Nephron progenitor cell (in vitro differentiated cells): ENCODE data around the gene ZC3H7B.

Source experiments
- DNase-seq: peaks from one replicate; pipeline ENCODE4 v3.0.0; 2021
- H3K27ac Mint-ChIP-seq: 2 replicates; pipeline ENCODE4 v1.8.0; 2021; ENCODE audit warnings: mild to moderate bottlenecking, moderate library complexity, mixed read lengths
- H3K27me3 Mint-ChIP-seq: 2 replicates; pipeline ENCODE4 v1.8.0; 2021; ENCODE audit warnings: mild to moderate bottlenecking, low read depth, mixed read lengths; ENCODE audit not compliant: poor library complexity
- H3K36me3 Mint-ChIP-seq: 2 replicates; pipeline ENCODE4 v1.8.0; 2021; ENCODE audit warnings: low read depth, mixed read lengths
- H3K4me1 Mint-ChIP-seq: 2 replicates; pipeline ENCODE4 v1.8.0; 2021; ENCODE audit warnings: mixed read lengths
- H3K4me3 Mint-ChIP-seq: 2 replicates; pipeline ENCODE4 v1.8.0; 2021; ENCODE audit warnings: mild to moderate bottlenecking, moderate library complexity, mixed read lengths
- H3K9me3 Mint-ChIP-seq: 2 replicates; pipeline ENCODE4 v1.8.0; 2021; ENCODE audit warnings: mild to moderate bottlenecking, moderate library complexity, mixed read lengths
- TF ChIP-seq, protein P1 (sequence below): fragments of 200-600 bp; sonication (generic); IDR thresholded peaks from 2 replicates; pipeline ENCODE4 v1.5.0; 2021; ENCODE audit warnings: antibody characterized with exemption

The ZC3H7B gene

DNA sequence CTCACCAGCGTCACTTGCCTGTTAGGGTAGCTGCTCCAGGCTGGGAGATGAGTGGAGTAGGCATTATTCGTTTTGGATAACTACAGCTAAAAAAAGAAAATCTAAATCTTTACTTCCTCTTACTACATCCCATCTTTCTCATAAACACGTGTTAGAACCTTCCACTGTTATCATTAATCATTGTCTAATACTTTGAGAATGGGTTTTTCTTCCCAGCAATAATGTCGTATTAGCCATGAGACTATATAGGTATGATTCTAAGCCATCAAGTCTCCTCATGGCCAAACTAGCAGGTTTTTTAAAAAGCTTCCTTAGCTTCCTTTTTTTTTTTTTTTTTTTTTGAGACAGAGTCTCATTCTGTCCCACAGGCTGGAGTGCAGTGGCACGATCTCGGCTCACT is 76.5 kb downstream of the ZC3H7B start:
- Mint-ChIP-seq H3K27me3 (peaks cover 12% of the 10 kb centered on the region), H3K4me1 (peaks cover 30% of the 10 kb centered on the region), H3K9me3 (no peaks in the 10 kb centered on the region), H3K27ac (no peak overlapping the region), H3K36me3 (no peaks in the 10 kb centered on the region), H3K4me3 (no peak overlapping the region)
- TF ChIP-seq, protein P1, sequence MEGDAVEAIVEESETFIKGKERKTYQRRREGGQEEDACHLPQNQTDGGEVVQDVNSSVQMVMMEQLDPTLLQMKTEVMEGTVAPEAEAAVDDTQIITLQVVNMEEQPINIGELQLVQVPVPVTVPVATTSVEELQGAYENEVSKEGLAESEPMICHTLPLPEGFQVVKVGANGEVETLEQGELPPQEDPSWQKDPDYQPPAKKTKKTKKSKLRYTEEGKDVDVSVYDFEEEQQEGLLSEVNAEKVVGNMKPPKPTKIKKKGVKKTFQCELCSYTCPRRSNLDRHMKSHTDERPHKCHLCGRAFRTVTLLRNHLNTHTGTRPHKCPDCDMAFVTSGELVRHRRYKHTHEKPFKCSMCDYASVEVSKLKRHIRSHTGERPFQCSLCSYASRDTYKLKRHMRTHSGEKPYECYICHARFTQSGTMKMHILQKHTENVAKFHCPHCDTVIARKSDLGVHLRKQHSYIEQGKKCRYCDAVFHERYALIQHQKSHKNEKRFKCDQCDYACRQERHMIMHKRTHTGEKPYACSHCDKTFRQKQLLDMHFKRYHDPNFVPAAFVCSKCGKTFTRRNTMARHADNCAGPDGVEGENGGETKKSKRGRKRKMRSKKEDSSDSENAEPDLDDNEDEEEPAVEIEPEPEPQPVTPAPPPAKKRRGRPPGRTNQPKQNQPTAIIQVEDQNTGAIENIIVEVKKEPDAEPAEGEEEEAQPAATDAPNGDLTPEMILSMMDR, result no peak
- no peak for DNase-seq

DNA sequence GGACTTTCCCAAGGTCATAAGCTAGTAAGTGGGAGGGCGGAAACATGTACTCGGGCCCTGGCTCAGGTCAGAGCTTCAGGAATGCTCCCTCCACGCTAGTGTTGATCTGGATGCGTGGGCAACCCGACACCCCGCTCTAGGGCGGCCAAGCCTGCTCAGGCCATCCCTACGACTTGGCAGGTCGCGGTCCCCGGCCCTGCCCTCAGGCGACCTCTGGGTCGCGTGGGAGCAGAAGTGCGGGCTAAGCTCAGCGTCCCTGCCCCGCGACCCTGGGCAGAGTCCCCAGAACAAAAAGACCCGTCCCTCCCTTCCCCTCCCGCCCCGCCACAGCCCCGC is 79.6 kb downstream of the ZC3H7B start:
- TF ChIP-seq, protein P1, result no peak
- peaks cover 38% of the 10 kb centered on the region for H3K4me1 Mint-ChIP-seq
- H3K36me3 Mint-ChIP-seq, result no peaks in the 10 kb centered on the region
- peak overlapping the region; percentile 80 for H3K4me3 Mint-ChIP-seq
- no peak for DNase-seq
- H3K27ac Mint-ChIP-seq, result peak overlapping the region; percentile 99
- H3K9me3 Mint-ChIP-seq, result no peaks in the 10 kb centered on the region
- peaks cover 10% of the 10 kb centered on the region for H3K27me3 Mint-ChIP-seq

- Mint-ChIP-seq H3K4me3 (peak within 1 kb of the TSS; percentile 81), H3K36me3 (no peaks in the 10 kb centered on the region), H3K27me3 (peaks cover 10% of the 10 kb centered on the region), H3K27ac (peak within 1 kb of the TSS; percentile 99), H3K9me3 (no peaks in the 10 kb centered on the region), H3K4me1 (peaks cover 38% of the 10 kb centered on the region)
- TF ChIP-seq, protein P1, result no peak
- peak; percentile 98 for DNase-seq
These were observed 80.2 kb downstream of the ZC3H7B start, which contains the start of gene TEF for GRCh38 chr22:41381329-41382097. Gene TEF (plus strand): TSS chr22:41381942. CDS start chr22:41382045, 103 bp downstream.

DNA sequence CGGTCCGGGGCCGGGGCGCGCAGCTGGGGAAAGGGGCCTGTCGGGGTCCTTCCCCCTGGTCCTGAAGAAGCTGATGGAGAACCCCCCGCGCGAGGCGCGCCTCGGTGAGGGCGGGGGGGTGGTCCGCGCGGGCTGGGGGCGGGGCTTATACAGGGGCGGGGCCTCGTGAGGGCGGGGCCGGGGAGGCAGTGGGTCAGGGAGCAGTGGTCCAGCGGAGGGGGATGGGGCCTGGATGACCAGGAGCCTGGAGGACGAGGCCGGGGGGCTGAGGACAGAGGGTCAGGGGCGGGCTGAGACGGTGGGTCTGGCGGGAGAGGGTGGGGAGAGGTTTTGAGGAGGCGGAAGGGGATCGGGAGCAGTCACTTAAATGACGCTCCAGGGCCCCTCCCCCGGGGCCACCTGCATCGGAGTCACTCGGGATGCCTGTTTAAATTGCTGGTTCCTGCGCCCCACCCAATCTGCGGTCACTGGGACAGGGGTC is 80.8 kb downstream of the ZC3H7B start:
- Mint-ChIP-seq H3K36me3 (no peaks in the 10 kb centered on the region), H3K27ac (no peak overlapping the region), H3K4me1 (peaks cover 38% of the 10 kb centered on the region), H3K4me3 (peak overlapping the region; percentile 81), H3K9me3 (no peaks in the 10 kb centered on the region), H3K27me3 (peaks cover 9% of the 10 kb centered on the region)
- TF ChIP-seq, protein P1, result no peak
- peak; percentile 83 for DNase-seq

DNA sequence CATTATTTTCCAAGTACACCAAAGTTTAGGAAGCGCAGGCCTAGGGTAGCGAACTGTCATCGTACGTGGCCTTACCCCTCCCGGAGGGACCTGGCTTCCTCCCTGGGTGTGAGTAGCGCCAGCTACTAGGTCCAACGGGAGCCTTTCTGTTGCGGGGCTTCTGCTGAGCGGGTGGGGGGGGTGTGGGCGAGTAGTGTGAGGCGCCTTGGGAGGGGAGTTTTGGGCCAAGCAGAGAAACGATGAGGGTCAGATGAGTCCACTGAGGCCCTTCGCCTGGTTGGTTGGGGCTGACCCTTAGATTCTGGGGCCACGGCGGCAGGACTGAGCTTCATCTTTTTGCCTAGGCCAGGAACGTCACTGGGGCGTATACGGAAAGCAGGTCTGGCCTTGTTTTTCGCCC is 81.3 kb downstream of the ZC3H7B start:
- no peak for DNase-seq
- H3K27ac Mint-ChIP-seq, result peak overlapping the region; percentile 86
- TF ChIP-seq, protein P1, result no peak
- H3K9me3 Mint-ChIP-seq, result no peaks in the 10 kb centered on the region
- peaks cover 4% of the 10 kb centered on the region for H3K27me3 Mint-ChIP-seq
- H3K4me3 Mint-ChIP-seq, result peak overlapping the region; percentile 81
- H3K36me3 Mint-ChIP-seq, result no peaks in the 10 kb centered on the region
- peaks cover 36% of the 10 kb centered on the region for H3K4me1 Mint-ChIP-seq

GRCh38 chr22:41383085-41383484 is 81.8 kb downstream of the ZC3H7B start:
- DNase-seq, result no peak
- TF ChIP-seq, protein P1, result no peak
- peaks cover 3% of the 10 kb centered on the region for H3K27me3 Mint-ChIP-seq
- peak overlapping the region; percentile 81 for H3K4me3 Mint-ChIP-seq
- peaks cover 32% of the 10 kb centered on the region for H3K4me1 Mint-ChIP-seq
- no peaks in the 10 kb centered on the region for H3K36me3 Mint-ChIP-seq
- H3K27ac Mint-ChIP-seq, result no peak overlapping the region
- no peaks in the 10 kb centered on the region for H3K9me3 Mint-ChIP-seq
